Fibroblast of lung (primary cell): Measurements from ENCODE around the gene ACTC1. TPM values are rescaled to one million over a fixed set of nuclear protein-coding genes. Genes with fewer than 3 reads are reported as not detected.

Experiments used
- DNase-seq, 2 donors: peaks; one replicate each; pipeline versions ENCODE4 v3.0.0 to v3.0.0-alpha.2; 2010; ENCODE audit warnings: low read depth in 2 of 2
- H2AFZ ChIP-seq: 2 replicates; pipeline ENCODE4 v1.5.1; 2012; ENCODE audit warnings: low read length, control low read depth, inconsistent platforms
- H3K27ac ChIP-seq: 2 replicates; pipeline ENCODE4 v1.5.1; 2011; ENCODE audit warnings: low read length, control low read depth; ENCODE audit not compliant: insufficient read depth
- H3K27me3 ChIP-seq: 2 replicates; pipeline ENCODE4 v1.5.1; 2011; ENCODE audit warnings: mild to moderate bottlenecking, low read length; ENCODE audit not compliant: control insufficient read depth, insufficient read depth
- H3K36me3 ChIP-seq: 2 replicates; pipeline ENCODE4 v1.5.1; 2011; ENCODE audit warnings: low read length; ENCODE audit not compliant: control insufficient read depth, insufficient read depth
- H3K4me1 ChIP-seq: 2 replicates; pipeline ENCODE4 v1.5.1; 2011; ENCODE audit warnings: low read length; ENCODE audit not compliant: control insufficient read depth, insufficient read depth; ENCODE audit errors: extremely low read depth
- H3K4me2 ChIP-seq: 2 replicates; pipeline ENCODE4 v1.5.1; 2011; ENCODE audit warnings: low read length, control low read depth; ENCODE audit not compliant: insufficient read depth; ENCODE audit errors: extremely low read depth
- H3K4me3 ChIP-seq, 4 experiments: fragments of 200-600 bp in 1 of 4; sonication (generic) in 1 of 4; replicated peaks in 1 of 4; 2 replicates each; pipeline ENCODE4 v1.5.1; 2011 to 2016; ENCODE audit warnings: low read length in 4 of 4, low read depth in 3 of 4, mild to moderate bottlenecking in 3 of 4, control low read depth in 2 of 4, inconsistent platforms in 1 of 4, mixed read lengths in 1 of 4; ENCODE audit not compliant: insufficient read depth in 1 of 4; ENCODE audit errors: control extremely low read depth in 1 of 4
- H3K79me2 ChIP-seq: 2 replicates; pipeline ENCODE4 v1.5.1; 2012; ENCODE audit warnings: mild to moderate bottlenecking, low read length, inconsistent platforms; ENCODE audit not compliant: control insufficient read depth, insufficient read depth
- H3K9ac ChIP-seq: 2 replicates; pipeline ENCODE4 v1.5.1; 2011; ENCODE audit warnings: mild to moderate bottlenecking, low read length, control low read depth; ENCODE audit not compliant: insufficient read depth
- H3K9me3 ChIP-seq: 2 replicates; pipeline ENCODE4 v1.5.1; 2012; ENCODE audit warnings: low read depth, low read length; ENCODE audit not compliant: control insufficient read depth, insufficient read depth
- H4K20me1 ChIP-seq: 2 replicates; pipeline ENCODE4 v1.5.1; 2011; ENCODE audit warnings: low read length; ENCODE audit not compliant: control insufficient read depth, insufficient read depth; ENCODE audit errors: extremely low read depth
- CTCF ChIP-seq, 2 donors: IDR thresholded peaks in 1 of 2; conservative IDR thresholded peaks in 1 of 2; 1 replicate in 1 of 2; 2 replicates in 1 of 2; pipeline ENCODE4 v1.5.1; 2011 to 2012; ENCODE audit warnings: low read length in 2 of 2, control low read depth in 1 of 2, inconsistent platforms in 1 of 2, low read depth in 1 of 2, mild to moderate bottlenecking in 1 of 2
- EZH2 ChIP-seq: IDR thresholded peaks from 2 replicates; pipeline ENCODE4 v1.5.1; 2012; ENCODE audit warnings: low read length, control low read depth, mild to moderate bottlenecking; ENCODE audit errors: missing control alignments
- polyA plus RNA-seq, 2 donors: library from polyadenylated mRNA; depleted of rRNA in 1 of 2; stranded (reverse) in 1 of 2; unstranded in 1 of 2; fragments of >200 nt; gene quantifications; 2 replicates each; pipeline ENCODE4 v1.2.1, GENCODE V29; 2011 to 2012; ENCODE audit warnings: missing spikeins in 1 of 2
- total RNA-seq: library from RNA; depleted of rRNA; stranded (reverse); fragments of >200 nt; gene quantifications from 2 replicates; pipeline ENCODE4 v1.2.1, GENCODE V29; 2014

ACTC1 gene
- total and polyA plus RNA-seq, 2 donors (not counting 1 experiment from before 2014, with no cell fraction given): 0.33 to 0.36 TPM

GRCh38 chr15:34782901-34783300 lies 12.4 kb downstream of the ACTC1 start:
- Histone ChIP-seq H2AFZ (no peak overlapping the region), H3K9ac (no peak overlapping the region), H4K20me1 (no peaks in the 10 kb centered on the region), H3K27ac (no peak overlapping the region), H3K79me2 (no peaks in the 10 kb centered on the region), H3K4me1 (no peaks in the 10 kb centered on the region), H3K27me3 (peaks cover 5% of the 10 kb centered on the region), H3K36me3 (no peaks in the 10 kb centered on the region), H3K9me3 (no peaks in the 10 kb centered on the region), H3K4me2 (no peak overlapping the region), H3K4me3 (no peak overlapping the region)
- DNase-seq: no peak
- no peak for TF ChIP-seq EZH2
- no peak for TF ChIP-seq CTCF (conservative IDR thresholded peaks at IDR 0.05 in 1 of 2, IDR thresholded peaks at IDR 0.05 in 1 of 2; ENCODE audit: low read depth in 1 of 2, low read length in 2 of 2)

DNA sequence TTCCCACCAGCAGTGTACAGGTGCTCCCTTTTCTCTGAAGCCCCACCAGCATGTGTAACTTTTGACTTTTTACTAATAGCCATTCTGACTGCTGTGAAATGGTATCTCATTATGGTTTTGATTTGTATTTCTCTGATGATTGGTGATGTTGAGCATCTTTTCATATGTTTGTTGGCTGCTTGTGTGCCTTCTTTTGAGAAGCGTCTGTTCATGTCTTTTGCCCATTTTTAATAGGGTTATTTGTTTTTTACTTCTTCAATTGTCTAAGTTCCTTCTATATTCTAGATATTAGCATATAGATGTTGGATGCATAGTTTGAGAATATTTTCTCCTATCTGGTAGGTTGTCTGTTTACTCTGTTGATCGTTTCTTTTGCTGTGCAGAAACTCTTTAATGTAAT lies 14.6 kb downstream of the ACTC1 start:
- H4K20me1 ChIP-seq: no peaks in the 10 kb centered on the region
- no peaks in the 10 kb centered on the region for H3K9me3 ChIP-seq
- H3K79me2 ChIP-seq: no peaks in the 10 kb centered on the region
- DNase-seq: no peak
- H3K9ac ChIP-seq: no peak overlapping the region
- H3K4me1 ChIP-seq: no peaks in the 10 kb centered on the region
- H3K36me3 ChIP-seq: no peaks in the 10 kb centered on the region
- TF ChIP-seq EZH2: no peak
- no peak for TF ChIP-seq CTCF (conservative IDR thresholded peaks at IDR 0.05 in 1 of 2, IDR thresholded peaks at IDR 0.05 in 1 of 2; ENCODE audit: low read depth in 1 of 2, low read length in 2 of 2)
- no peak overlapping the region for H3K4me3 ChIP-seq
- no peak overlapping the region for H3K4me2 ChIP-seq
- H3K27ac ChIP-seq: no peak overlapping the region
- H2AFZ ChIP-seq: no peak overlapping the region
- peaks cover 5% of the 10 kb centered on the region for H3K27me3 ChIP-seq

GRCh38 chr15:34776606-34777105 lies 18.7 kb downstream of the ACTC1 start:
- Histone ChIP-seq H4K20me1 (no peaks in the 10 kb centered on the region), H2AFZ (no peak overlapping the region), H3K4me1 (no peaks in the 10 kb centered on the region), H3K4me3 (no peak overlapping the region), H3K79me2 (no peaks in the 10 kb centered on the region), H3K4me2 (no peak overlapping the region), H3K9ac (no peak overlapping the region), H3K27me3 (peaks cover 4% of the 10 kb centered on the region), H3K27ac (no peak overlapping the region), H3K9me3 (no peaks in the 10 kb centered on the region), H3K36me3 (no peaks in the 10 kb centered on the region)
- TF ChIP-seq EZH2 (no peak), CTCF (conservative IDR thresholded peaks at IDR 0.05 in 1 of 2, IDR thresholded peaks at IDR 0.05 in 1 of 2; ENCODE audit: low read depth in 1 of 2, low read length in 2 of 2) (no peak)
- no peak for DNase-seq
